ENCODE data around the gene FGF23.

Gene FGF23

DNA sequence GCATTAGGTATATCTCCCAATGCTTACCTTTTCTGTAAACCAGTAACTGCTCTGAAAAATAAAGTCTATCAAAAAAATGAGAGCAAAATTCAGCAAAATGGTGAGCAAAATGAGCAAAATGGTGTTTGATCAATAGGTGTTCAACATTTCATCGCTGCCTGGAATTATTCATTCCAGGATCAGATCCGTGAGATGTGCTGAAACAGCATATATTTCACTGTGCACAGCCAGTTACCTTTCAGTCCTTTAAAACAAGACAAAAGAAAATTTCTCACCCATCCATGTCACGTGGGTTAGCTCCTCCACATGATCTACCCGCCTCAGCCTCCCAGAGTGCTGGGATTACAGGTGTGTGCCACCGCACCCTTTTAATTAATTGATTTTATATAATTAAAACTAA is 8.1 kb upstream of the FGF23 start:
- FAIRE-seq (no peak), DNase-seq (ENCODE audit: insufficient read length, low spot score) (no peak)
- TF ChIP-seq, protein P1, sequence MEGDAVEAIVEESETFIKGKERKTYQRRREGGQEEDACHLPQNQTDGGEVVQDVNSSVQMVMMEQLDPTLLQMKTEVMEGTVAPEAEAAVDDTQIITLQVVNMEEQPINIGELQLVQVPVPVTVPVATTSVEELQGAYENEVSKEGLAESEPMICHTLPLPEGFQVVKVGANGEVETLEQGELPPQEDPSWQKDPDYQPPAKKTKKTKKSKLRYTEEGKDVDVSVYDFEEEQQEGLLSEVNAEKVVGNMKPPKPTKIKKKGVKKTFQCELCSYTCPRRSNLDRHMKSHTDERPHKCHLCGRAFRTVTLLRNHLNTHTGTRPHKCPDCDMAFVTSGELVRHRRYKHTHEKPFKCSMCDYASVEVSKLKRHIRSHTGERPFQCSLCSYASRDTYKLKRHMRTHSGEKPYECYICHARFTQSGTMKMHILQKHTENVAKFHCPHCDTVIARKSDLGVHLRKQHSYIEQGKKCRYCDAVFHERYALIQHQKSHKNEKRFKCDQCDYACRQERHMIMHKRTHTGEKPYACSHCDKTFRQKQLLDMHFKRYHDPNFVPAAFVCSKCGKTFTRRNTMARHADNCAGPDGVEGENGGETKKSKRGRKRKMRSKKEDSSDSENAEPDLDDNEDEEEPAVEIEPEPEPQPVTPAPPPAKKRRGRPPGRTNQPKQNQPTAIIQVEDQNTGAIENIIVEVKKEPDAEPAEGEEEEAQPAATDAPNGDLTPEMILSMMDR (IDR thresholded peaks at IDR 0.05; ENCODE audit: insufficient read depth, missing control alignments): no peak

DNA sequence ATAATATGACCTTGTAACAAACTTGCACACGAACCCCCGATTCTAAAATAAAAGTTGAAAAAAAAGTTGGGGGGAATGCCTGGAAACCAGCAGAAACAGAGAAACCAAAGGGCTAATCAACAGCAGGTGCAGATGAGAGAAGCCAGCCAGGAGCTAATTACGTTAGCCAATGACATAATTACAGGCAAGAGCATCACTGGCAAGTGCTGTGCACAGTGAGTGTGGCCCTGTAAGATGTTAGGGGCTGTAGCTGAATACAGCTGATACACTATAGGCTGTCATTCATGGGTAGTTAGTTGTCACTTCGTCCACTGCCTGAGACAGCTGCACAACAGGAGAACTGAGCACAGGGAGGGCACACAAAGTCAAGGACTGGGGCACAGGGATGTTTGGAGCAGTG is 7.3 kb upstream of the FGF23 start:
- FAIRE-seq (no peak), DNase-seq (ENCODE audit: insufficient read length, low spot score) (no peak)
- TF ChIP-seq, protein P1 (IDR thresholded peaks at IDR 0.05; ENCODE audit: insufficient read depth, missing control alignments): no peak

DNA sequence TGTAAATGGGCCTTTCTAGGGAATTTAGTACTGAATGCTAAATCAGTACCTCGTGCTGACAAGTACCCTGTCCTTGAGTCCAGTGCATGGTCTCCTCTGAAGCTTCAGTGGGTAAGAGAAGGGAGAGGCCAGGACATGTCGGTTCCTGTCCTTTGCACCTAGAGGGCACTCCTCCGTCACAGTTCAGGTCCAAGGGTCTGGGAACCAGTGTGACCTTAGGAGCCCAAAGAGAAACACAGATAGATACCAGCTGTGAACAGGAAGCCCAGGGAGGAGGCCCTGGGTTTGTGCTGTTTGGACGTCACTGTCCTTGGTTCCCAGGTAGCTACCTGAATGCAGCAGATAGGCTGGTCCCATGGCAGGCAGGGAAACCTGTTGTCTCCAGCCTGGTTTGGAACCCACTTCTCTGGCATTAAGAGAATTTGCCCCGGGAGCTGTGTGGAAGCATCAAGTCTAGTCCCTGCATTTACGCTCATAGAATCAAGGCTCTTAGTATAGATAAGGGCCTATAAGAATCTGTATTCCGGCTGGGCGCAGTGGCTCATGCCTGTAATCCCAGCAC is 3.9 kb upstream of the FGF23 start:
- no peak for DNase-seq (ENCODE audit: insufficient read length, low spot score)
- no peak for FAIRE-seq
- TF ChIP-seq, protein P1 (IDR thresholded peaks at IDR 0.05; ENCODE audit: insufficient read depth, missing control alignments): no peak

DNA sequence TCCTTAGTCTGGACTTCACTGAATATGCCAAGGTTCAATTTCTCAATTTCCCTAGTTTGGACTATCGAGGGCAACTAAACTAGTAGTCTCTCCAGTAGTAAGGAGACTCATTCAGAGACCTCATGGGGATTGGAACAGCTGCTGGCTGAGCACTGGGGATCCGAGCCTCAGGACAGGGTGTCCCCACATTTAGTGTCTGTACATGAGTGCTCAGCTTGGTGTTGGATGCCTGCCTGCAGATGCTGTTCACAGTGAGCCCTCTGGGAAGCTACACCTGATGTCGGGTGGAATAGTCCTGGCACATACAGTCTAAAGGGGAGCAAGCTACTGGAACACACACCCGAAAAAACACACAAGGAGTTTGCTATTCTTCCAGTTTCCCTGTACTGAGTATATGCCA is 820 bp upstream of the FGF23 start:
- DNase-seq (ENCODE audit: insufficient read length, low spot score) (no peak), FAIRE-seq (no peak)
- TF ChIP-seq, protein P1 (IDR thresholded peaks at IDR 0.05; ENCODE audit: insufficient read depth, missing control alignments): no peak

DNA sequence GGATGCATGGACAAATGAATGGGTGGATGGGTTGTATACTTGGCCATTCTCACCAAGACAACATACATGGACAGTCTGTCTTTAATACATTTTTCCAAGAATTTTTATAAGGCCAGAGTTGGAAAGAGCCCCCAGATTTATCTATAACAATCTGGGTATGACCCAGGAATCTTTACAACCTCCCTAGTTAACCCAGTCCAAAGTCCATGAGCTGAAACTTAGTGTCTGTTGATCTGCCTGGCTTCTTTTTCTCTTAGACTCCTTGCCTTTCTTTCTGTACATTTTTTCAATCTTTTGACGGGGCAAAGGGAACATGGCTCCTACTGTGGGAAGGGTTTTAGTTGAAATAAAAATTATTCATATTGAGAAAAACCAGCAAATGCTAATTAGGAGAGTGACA is 740 bp downstream of the FGF23 start:
- TF ChIP-seq, protein P1 (IDR thresholded peaks at IDR 0.05; ENCODE audit: insufficient read depth, missing control alignments): no peak
- DNase-seq (ENCODE audit: insufficient read length, low spot score): no peak
- no peak for FAIRE-seq

DNA sequence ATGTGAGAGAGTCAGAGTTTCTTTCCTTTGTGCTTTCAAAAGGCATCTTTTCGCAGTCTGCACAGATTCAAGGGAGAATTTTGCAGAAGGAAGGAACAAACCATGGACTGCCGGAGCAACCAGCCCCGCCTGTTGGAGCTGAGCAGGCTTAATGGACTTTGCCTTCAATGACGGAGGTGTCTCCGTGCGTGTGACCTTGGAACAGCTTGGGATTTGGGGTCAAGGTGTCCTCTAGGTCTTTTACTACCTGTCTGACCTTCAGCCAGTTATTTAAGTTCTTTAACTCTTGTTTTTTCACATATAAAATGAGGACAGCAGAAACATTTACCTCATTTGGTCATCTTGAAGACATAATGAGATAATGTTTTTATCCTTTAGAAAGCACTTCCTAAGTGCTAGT is 4.1 kb downstream of the FGF23 start:
- TF ChIP-seq, protein P1 (IDR thresholded peaks at IDR 0.05; ENCODE audit: insufficient read depth, missing control alignments): no peak
- DNase-seq (ENCODE audit: insufficient read length, low spot score) (no peak), FAIRE-seq (no peak)

DNA sequence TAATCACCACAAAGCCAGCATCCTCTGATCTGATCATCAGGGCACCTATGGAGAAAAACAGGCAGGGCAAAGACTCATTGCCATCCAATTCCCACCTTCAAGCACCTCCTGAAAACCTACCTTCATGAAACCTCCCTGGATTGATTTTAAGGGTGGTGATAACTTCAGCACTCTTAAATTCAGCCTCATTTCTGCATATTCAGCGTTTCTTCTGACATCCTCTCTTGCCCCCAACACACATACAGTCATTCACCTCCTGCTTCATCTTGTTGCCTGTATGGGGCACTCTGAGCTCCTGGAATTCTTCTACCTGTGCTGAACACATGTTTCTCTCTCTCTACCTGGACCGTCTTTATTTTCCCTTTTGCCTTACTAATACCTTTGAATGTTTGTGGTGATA is 6.9 kb downstream of the FGF23 start:
- no peak for FAIRE-seq
- TF ChIP-seq, protein P1 (IDR thresholded peaks at IDR 0.05; ENCODE audit: insufficient read depth, missing control alignments): no peak
- no peak for DNase-seq (ENCODE audit: insufficient read length, low spot score)
